GM19035 (cell line): ENCODE data around the gene SPOCK1.

Experiments used
- ATAC-seq: cut with Tn5 transposase; IDR thresholded peaks from one replicate; pipeline ENCODE4 v1.9.1; 2021; ENCODE audit not compliant: unreplicated experiment

Gene SPOCK1

GRCh38 chr5:137122558-137122957, 376.6 kb downstream of the SPOCK1 start:
- ATAC-seq, result no peak

- no peak for ATAC-seq
These were observed 377.1 kb downstream of the SPOCK1 start for GRCh38 chr5:137122075-137122474.

GRCh38 chr5:137119321-137119720, 379.8 kb downstream of the SPOCK1 start:
- no peak for ATAC-seq

GRCh38 chr5:137118629-137119028, 380.5 kb downstream of the SPOCK1 start:
- ATAC-seq, result no peak

- ATAC-seq, result no peak
These were observed 384.0 kb downstream of the SPOCK1 start for GRCh38 chr5:137115152-137115551.

GRCh38 chr5:137114529-137114928, 384.6 kb downstream of the SPOCK1 start:
- no peak for ATAC-seq

- no peak for ATAC-seq
These were observed 385.2 kb downstream of the SPOCK1 start for GRCh38 chr5:137113939-137114338.

- ATAC-seq, result no peak
These were observed 386.0 kb downstream of the SPOCK1 start for GRCh38 chr5:137113161-137113560.

- ATAC-seq, result no peak
These were observed 393.6 kb downstream of the SPOCK1 start for GRCh38 chr5:137105351-137106035.

- no peak for ATAC-seq
These were observed 397.6 kb downstream of the SPOCK1 start for GRCh38 chr5:137101544-137101943.

GRCh38 chr5:137099651-137100050, 399.5 kb downstream of the SPOCK1 start:
- no peak for ATAC-seq

GRCh38 chr5:137098663-137099062, 400.5 kb downstream of the SPOCK1 start:
- ATAC-seq, result no peak

GRCh38 chr5:137098238-137098637, 400.9 kb downstream of the SPOCK1 start:
- no peak for ATAC-seq

GRCh38 chr5:137097203-137097602, 401.9 kb downstream of the SPOCK1 start:
- no peak for ATAC-seq

GRCh38 chr5:137096149-137097103, 402.7 kb downstream of the SPOCK1 start:
- no peak for ATAC-seq

GRCh38 chr5:137095597-137095996, 403.5 kb downstream of the SPOCK1 start:
- no peak for ATAC-seq

GRCh38 chr5:137092831-137093230, 406.3 kb downstream of the SPOCK1 start:
- ATAC-seq, result no peak

- no peak for ATAC-seq
These were observed 407.7 kb downstream of the SPOCK1 start for GRCh38 chr5:137091472-137091871.

GRCh38 chr5:137090721-137091120, 408.4 kb downstream of the SPOCK1 start:
- no peak for ATAC-seq

- ATAC-seq, result no peak
These were observed 409.0 kb downstream of the SPOCK1 start for GRCh38 chr5:137090151-137090550.

- no peak for ATAC-seq
These were observed 411.0 kb downstream of the SPOCK1 start for GRCh38 chr5:137088175-137088574.

GRCh38 chr5:137086342-137086741, 412.8 kb downstream of the SPOCK1 start:
- no peak for ATAC-seq
